DND-41 (cell line): Measurements from ENCODE around the gene EPHB6.

Source experiments
- ATAC-seq: fragments of 200-7000 bp; cut with Tn5 transposase; 3 replicates; pipeline ENCODE4 v1.9.1; 2021; ENCODE audit warnings: low read depth; ENCODE audit not compliant: insufficient read depth
- DNase-seq: peaks from one replicate; pipeline ENCODE4 v3.0.0-alpha.2; 2020
- H2AFZ ChIP-seq: 2 replicates; pipeline ENCODE4 v1.6.0; 2012; ENCODE audit warnings: low read depth, low read length
- H3K27ac ChIP-seq: 2 replicates; pipeline ENCODE4 v1.5.1; 2012; ENCODE audit warnings: low read length, inconsistent platforms
- H3K27me3 ChIP-seq: fragments of 200-600 bp; sonication (generic); 2 replicates; pipeline ENCODE4 v1.6.0; 2012; ENCODE audit warnings: low read length, mild to moderate bottlenecking, inconsistent platforms; ENCODE audit not compliant: insufficient read depth, poor library complexity
- H3K36me3 ChIP-seq: 2 replicates; pipeline ENCODE4 v1.5.1; 2012; ENCODE audit warnings: low read length, inconsistent platforms; ENCODE audit not compliant: insufficient read depth
- H3K4me1 ChIP-seq: 2 replicates; pipeline ENCODE4 v1.5.1; 2012; ENCODE audit warnings: mild to moderate bottlenecking, low read length; ENCODE audit not compliant: insufficient read depth
- H3K4me2 ChIP-seq: 2 replicates; pipeline ENCODE4 v1.6.0; 2012; ENCODE audit warnings: mild to moderate bottlenecking, moderate library complexity, low read length, inconsistent platforms; ENCODE audit not compliant: insufficient read depth
- H3K4me3 ChIP-seq, 2 experiments: fragments of 200-600 bp in 1 of 2; shearing (Covaris generic) in 1 of 2; 2 replicates each; pipeline ENCODE4 v1.5.1; 2012 to 2016; ENCODE audit warnings: inconsistent platforms in 2 of 2, low read length in 2 of 2, mild to moderate bottlenecking in 2 of 2, low read depth in 1 of 2, moderate library complexity in 1 of 2
- H3K79me2 ChIP-seq: 2 replicates; pipeline ENCODE4 v1.6.0; 2012; ENCODE audit warnings: low read length, inconsistent platforms; ENCODE audit not compliant: insufficient read depth
- H3K9ac ChIP-seq: 2 replicates; pipeline ENCODE4 v1.6.0; 2012; ENCODE audit warnings: low read depth, mild to moderate bottlenecking, inconsistent platforms, low read length, moderate library complexity
- H3K9me3 ChIP-seq: 2 replicates; pipeline ENCODE4 v1.5.1; 2012; ENCODE audit warnings: low read length, moderate library complexity, mild to moderate bottlenecking, inconsistent platforms; ENCODE audit not compliant: insufficient read depth, severe bottlenecking
- H4K20me1 ChIP-seq: 2 replicates; pipeline ENCODE4 v1.6.0; 2012; ENCODE audit warnings: low read length; ENCODE audit not compliant: insufficient read depth
- EZH2 ChIP-seq: IDR thresholded peaks from 3 replicates; pipeline ENCODE4 v1.6.1; 2012; ENCODE audit warnings: borderline replicate concordance, low read depth, mild to moderate bottlenecking, moderate library complexity, low read length, inconsistent platforms; ENCODE audit not compliant: severe bottlenecking
- TF ChIP-seq, protein P1 (sequence below): IDR thresholded peaks from 2 replicates; pipeline ENCODE4 v1.5.1; 2012; ENCODE audit warnings: borderline replicate concordance, low read length, moderate library complexity, mild to moderate bottlenecking; ENCODE audit not compliant: poor library complexity, severe bottlenecking; ENCODE audit errors: extremely low read depth

Gene EPHB6

GRCh38 chr7:142838461-142839213 lies 16.2 kb upstream of the EPHB6 start:
- Histone ChIP-seq H3K36me3 (no peaks in the 10 kb centered on the region), H3K4me3 (no peak overlapping the region), H3K4me2 (no peak overlapping the region)

DNA sequence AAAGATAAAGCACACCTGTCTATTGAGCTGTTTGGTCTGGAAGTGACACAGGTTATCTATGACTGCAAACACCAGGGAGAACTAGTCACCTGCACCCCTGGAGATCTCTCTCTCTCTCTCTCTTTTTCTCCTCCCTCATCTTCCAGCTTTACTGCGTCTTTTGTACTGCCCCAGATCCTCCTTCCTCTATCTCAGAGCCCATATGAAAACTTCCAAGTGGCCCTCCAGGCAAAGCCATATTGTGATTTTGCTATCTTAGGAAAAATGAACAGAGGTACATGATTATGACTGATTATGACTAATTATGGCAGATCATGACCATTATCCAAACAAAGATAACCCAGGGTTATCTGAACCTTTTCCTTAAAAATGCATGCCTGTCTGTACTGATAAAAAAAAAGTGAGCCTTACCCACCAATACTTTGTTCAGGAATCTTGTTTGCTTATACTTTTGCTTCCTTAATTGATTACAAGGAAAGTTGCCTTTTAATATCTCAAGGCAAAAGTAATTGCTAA lies 12.6 kb upstream of the EPHB6 start:
- no peak overlapping the region for H3K27ac ChIP-seq
- H3K4me2 ChIP-seq = no peak overlapping the region
- no peak overlapping the region for H3K9ac ChIP-seq
- no peak for DNase-seq
- H2AFZ ChIP-seq = no peak overlapping the region
- no peaks in the 10 kb centered on the region for H4K20me1 ChIP-seq
- H3K27me3 ChIP-seq = no peaks in the 10 kb centered on the region
- H3K79me2 ChIP-seq = no peaks in the 10 kb centered on the region
- H3K4me3 ChIP-seq = no peak overlapping the region
- ATAC-seq = no peak
- H3K4me1 ChIP-seq = no peaks in the 10 kb centered on the region
- H3K9me3 ChIP-seq = no peaks in the 10 kb centered on the region
- TF ChIP-seq, protein P1, sequence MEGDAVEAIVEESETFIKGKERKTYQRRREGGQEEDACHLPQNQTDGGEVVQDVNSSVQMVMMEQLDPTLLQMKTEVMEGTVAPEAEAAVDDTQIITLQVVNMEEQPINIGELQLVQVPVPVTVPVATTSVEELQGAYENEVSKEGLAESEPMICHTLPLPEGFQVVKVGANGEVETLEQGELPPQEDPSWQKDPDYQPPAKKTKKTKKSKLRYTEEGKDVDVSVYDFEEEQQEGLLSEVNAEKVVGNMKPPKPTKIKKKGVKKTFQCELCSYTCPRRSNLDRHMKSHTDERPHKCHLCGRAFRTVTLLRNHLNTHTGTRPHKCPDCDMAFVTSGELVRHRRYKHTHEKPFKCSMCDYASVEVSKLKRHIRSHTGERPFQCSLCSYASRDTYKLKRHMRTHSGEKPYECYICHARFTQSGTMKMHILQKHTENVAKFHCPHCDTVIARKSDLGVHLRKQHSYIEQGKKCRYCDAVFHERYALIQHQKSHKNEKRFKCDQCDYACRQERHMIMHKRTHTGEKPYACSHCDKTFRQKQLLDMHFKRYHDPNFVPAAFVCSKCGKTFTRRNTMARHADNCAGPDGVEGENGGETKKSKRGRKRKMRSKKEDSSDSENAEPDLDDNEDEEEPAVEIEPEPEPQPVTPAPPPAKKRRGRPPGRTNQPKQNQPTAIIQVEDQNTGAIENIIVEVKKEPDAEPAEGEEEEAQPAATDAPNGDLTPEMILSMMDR = no peak
- H3K36me3 ChIP-seq = no peaks in the 10 kb centered on the region

More at GRCh38 chr7:142838461-142839213, 16.2 kb upstream of the EPHB6 start:
- Histone ChIP-seq H3K4me1 (peaks cover 3% of the 10 kb centered on the region; the same call in 1 of the 2 replicates), H3K79me2 (no peaks in the 10 kb centered on the region), H4K20me1 (no peaks in the 10 kb centered on the region), H3K27me3 (no peaks in the 10 kb centered on the region), H3K27ac (no peak overlapping the region), H3K9ac (no peak overlapping the region), H2AFZ (no peak overlapping the region), H3K9me3 (no peaks in the 10 kb centered on the region)
- TF ChIP-seq, protein P1 = no peak
- TF ChIP-seq EZH2 = no peak
- ATAC-seq = no peak
- no peak for DNase-seq

DNA sequence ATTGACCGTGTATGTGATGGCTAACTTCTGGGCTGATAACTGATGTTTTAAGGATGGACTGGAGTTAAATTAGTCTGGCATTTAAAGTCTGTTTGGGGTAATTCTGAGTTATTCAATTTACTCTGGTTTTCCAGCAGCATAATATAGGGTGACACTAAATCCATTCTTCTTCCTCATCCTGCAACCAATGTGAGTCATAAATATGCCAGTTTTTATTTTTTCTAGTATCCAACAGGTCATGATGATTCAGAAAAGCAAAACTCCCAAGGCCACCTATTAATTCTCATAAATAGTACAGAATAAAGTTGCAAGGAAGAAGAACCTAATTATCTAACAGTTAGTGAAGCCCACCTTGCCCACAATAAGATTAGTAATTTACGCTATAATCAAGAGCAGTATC lies 7.5 kb upstream of the EPHB6 start:
- ATAC-seq = no peak
- no peak overlapping the region for H3K4me3 ChIP-seq
- H3K27me3 ChIP-seq = no peaks in the 10 kb centered on the region
- no peak overlapping the region for H3K4me2 ChIP-seq
- TF ChIP-seq, protein P1 = no peak
- no peak for TF ChIP-seq EZH2
- no peaks in the 10 kb centered on the region for H3K36me3 ChIP-seq
- H3K4me1 ChIP-seq = no peaks in the 10 kb centered on the region
- H3K9me3 ChIP-seq = no peaks in the 10 kb centered on the region
- H4K20me1 ChIP-seq = no peaks in the 10 kb centered on the region
- H3K79me2 ChIP-seq = no peaks in the 10 kb centered on the region
- H2AFZ ChIP-seq = no peak overlapping the region
- no peak overlapping the region for H3K27ac ChIP-seq
- DNase-seq = no peak
- no peak overlapping the region for H3K9ac ChIP-seq
